Neuronal stem cell (in vitro differentiated cells): ENCODE measurements around the gene GPR137B.

ENCODE experiments used
- DNase-seq: peaks from one replicate; pipeline ENCODE4 v3.0.0-alpha.2; 2013; ENCODE audit warnings: low spot score
- H2AFZ ChIP-seq: one replicate; pipeline ENCODE4 v1.6.1; 2013; ENCODE audit warnings: mild to moderate bottlenecking, low read length, inconsistent platforms
- H2AK5ac ChIP-seq: 2 replicates; pipeline ENCODE4 v1.6.1; 2013; ENCODE audit warnings: low read depth, mild to moderate bottlenecking, inconsistent platforms, low read length, moderate library complexity, mixed read lengths
- H2BK120ac ChIP-seq: 2 replicates; pipeline ENCODE4 v1.6.1; 2013; ENCODE audit warnings: low read depth, mild to moderate bottlenecking, inconsistent platforms, low read length, moderate library complexity, mixed read lengths
- H2BK12ac ChIP-seq: one replicate; pipeline ENCODE4 v1.6.1; 2013; ENCODE audit warnings: low read length, inconsistent platforms
- H2BK15ac ChIP-seq: 2 replicates; pipeline ENCODE4 v1.6.1; 2013; ENCODE audit warnings: mild to moderate bottlenecking, low read length, inconsistent platforms, mixed read lengths
- H2BK5ac ChIP-seq: one replicate; pipeline ENCODE4 v1.6.1; 2013; ENCODE audit warnings: inconsistent platforms, mild to moderate bottlenecking, low read length, moderate library complexity
- H3K14ac ChIP-seq: one replicate; pipeline ENCODE4 v1.6.1; 2013; ENCODE audit warnings: low read length, inconsistent platforms
- H3K18ac ChIP-seq: 2 replicates; pipeline ENCODE4 v1.6.1; 2013; ENCODE audit warnings: low read length, inconsistent platforms
- H3K23ac ChIP-seq: 2 replicates; pipeline ENCODE4 v1.6.1; 2013; ENCODE audit warnings: low read depth, mild to moderate bottlenecking, mixed read lengths, low read length, inconsistent platforms; ENCODE audit not compliant: poor library complexity
- H3K27ac ChIP-seq: replicated peaks from 3 replicates; pipeline ENCODE4 v1.5.1; 2013; ENCODE audit warnings: low read length, inconsistent platforms
- H3K27me3 ChIP-seq, 3 experiments: 2 replicates each; pipeline ENCODE4 v1.6.1; 2013; ENCODE audit warnings: low read length in 3 of 3, mild to moderate bottlenecking in 2 of 3, inconsistent platforms in 1 of 3, low read depth in 1 of 3, mixed read lengths in 1 of 3, moderate library complexity in 1 of 3; ENCODE audit not compliant: control insufficient read depth in 3 of 3, insufficient read depth in 3 of 3
- H3K36me3 ChIP-seq, 2 donors: replicated peaks in 1 of 2; 2 replicates each; pipeline ENCODE4 v1.6.1; 2013; ENCODE audit warnings: low read length in 2 of 2; ENCODE audit not compliant: control insufficient read depth in 2 of 2, insufficient read depth in 2 of 2
- H3K4ac ChIP-seq: 2 replicates; pipeline ENCODE4 v1.6.1; 2013; ENCODE audit warnings: inconsistent platforms, mild to moderate bottlenecking, low read length, moderate library complexity
- H3K4me1 ChIP-seq, 2 donors: 1 replicate in 1 of 2; 2 replicates in 1 of 2; pipeline ENCODE4 v1.6.1; 2013; ENCODE audit warnings: low read length in 2 of 2, low read depth in 1 of 2; ENCODE audit not compliant: control insufficient read depth in 2 of 2, insufficient read depth in 1 of 2
- H3K4me2 ChIP-seq: one replicate; pipeline ENCODE4 v1.6.1; 2013; ENCODE audit warnings: mild to moderate bottlenecking, low read length, inconsistent platforms; ENCODE audit not compliant: insufficient read depth, poor library complexity, severe bottlenecking
- H3K4me3 ChIP-seq, 2 donors: 2 replicates each; pipeline ENCODE4 v1.5.1; 2013; ENCODE audit warnings: low read length in 2 of 2, mild to moderate bottlenecking in 2 of 2, inconsistent platforms in 1 of 2, moderate library complexity in 1 of 2
- H3K79me1 ChIP-seq: one replicate; pipeline ENCODE4 v1.6.1; 2013; ENCODE audit warnings: low read depth, mild to moderate bottlenecking, inconsistent platforms, low read length, moderate library complexity
- H3K9ac ChIP-seq: one replicate; pipeline ENCODE4 v1.6.1; 2013; ENCODE audit warnings: mild to moderate bottlenecking, low read depth, low read length, inconsistent platforms; ENCODE audit not compliant: poor library complexity
- H3K9me3 ChIP-seq, 2 donors: replicated peaks in 1 of 2; 2 replicates each; pipeline versions ENCODE3 to v1.6.1; 2013; ENCODE audit warnings: low read length in 2 of 2, mild to moderate bottlenecking in 2 of 2, inconsistent platforms in 1 of 2, low read depth in 1 of 2, mixed read lengths in 1 of 2, moderate library complexity in 1 of 2; ENCODE audit not compliant: control insufficient read depth in 2 of 2, insufficient read depth in 1 of 2
- H4K8ac ChIP-seq: one replicate; pipeline ENCODE4 v1.6.1; 2013; ENCODE audit warnings: low read depth, mild to moderate bottlenecking, inconsistent platforms, low read length, moderate library complexity
- H4K91ac ChIP-seq: one replicate; pipeline ENCODE4 v1.6.1; 2013; ENCODE audit warnings: low read length, low read depth, mild to moderate bottlenecking, inconsistent platforms; ENCODE audit not compliant: poor library complexity
- whole genome bisulfite sequencing, 2 donors: extraction: QIAGEN DNeasy Blood & Tissue Kit; methylation state at CpG; one replicate each; pipeline ENCODE4 v1.1.7; 2013; ENCODE audit warnings: missing lambda C conversion rate in 2 of 2, mixed read lengths in 1 of 2; ENCODE audit not compliant: insufficient read length in 2 of 2, insufficient replicate concordance in 1 of 2; ENCODE audit errors: extremely low coverage in 2 of 2; 5-methylcytosine and 5-hydroxymethylcytosine counted together

GPR137B gene

DNA sequence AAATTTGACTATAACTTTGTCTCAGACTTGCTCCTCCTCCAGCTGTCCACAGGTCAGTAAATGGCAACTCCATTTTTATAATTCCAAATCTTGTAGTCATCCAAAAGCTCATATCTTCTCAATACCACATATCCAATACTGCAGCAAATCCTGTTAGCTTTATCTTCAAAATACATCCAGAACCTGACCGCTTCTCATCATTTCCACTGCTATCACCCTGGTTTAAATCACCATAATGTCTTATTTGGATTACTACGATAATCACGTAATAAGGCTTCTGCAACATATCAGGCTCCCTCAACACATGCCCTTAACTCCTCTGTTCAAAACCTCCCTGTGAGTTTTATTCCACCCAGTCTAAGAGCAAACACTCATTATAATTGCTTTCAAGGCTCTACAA is 104.9 kb downstream of the GPR137B start:
- Histone ChIP-seq H3K14ac (no peak overlapping the region), H2AFZ (no peak overlapping the region), H2AK5ac (no peak overlapping the region), H3K36me3 (no peaks in the 10 kb centered on the region), H4K91ac (no peak overlapping the region), H3K4me3 (no peak overlapping the region), H4K8ac (no peak overlapping the region), H3K9ac (no peak overlapping the region), H2BK120ac (no peak overlapping the region), H2BK12ac (no peak overlapping the region), H3K9me3 (no peaks in the 10 kb centered on the region), H3K4me1 (no peaks in the 10 kb centered on the region), H2BK15ac (no peak overlapping the region), H3K79me1 (no peaks in the 10 kb centered on the region), H3K27me3 (no peaks in the 10 kb centered on the region), H2BK5ac (no peak overlapping the region), H3K23ac (no peak overlapping the region), H3K27ac (no peak overlapping the region), H3K18ac (no peak overlapping the region), H3K4ac (no peak overlapping the region), H3K4me2 (no peak overlapping the region)
- WGBS, 2 donors = no CpG with 5 or more reads among the region's 3 CpGs
- DNase-seq = no peak

DNA sequence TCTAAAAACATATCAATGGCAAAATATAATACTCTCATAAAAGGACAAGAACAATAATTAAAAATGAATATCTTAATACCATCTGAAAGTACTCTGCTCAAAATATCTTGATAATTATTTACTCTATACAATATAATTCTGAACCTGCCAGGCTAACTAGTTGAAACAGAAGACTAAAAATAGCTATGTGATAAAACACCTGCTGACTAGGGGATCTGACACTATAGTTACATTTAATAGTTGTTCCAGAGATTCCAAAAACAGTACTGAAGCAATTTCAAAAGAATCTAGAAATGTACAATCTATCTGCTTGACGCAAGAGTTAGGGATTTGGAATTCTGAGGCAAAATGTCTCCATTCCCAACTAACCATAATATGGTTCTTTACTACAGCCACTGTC is 109.2 kb downstream of the GPR137B start:
- DNase-seq = no peak
- H3K23ac ChIP-seq = no peak overlapping the region
- no peak overlapping the region for H2AFZ ChIP-seq
- H3K27ac ChIP-seq = no peak overlapping the region
- H2BK12ac ChIP-seq = no peak overlapping the region
- no peak overlapping the region for H3K9ac ChIP-seq
- no peak overlapping the region for H2AK5ac ChIP-seq
- H3K4me3 ChIP-seq = no peak overlapping the region
- H3K27me3 ChIP-seq = no peaks in the 10 kb centered on the region
- no peaks in the 10 kb centered on the region for H3K9me3 ChIP-seq
- H4K8ac ChIP-seq = no peak overlapping the region
- no peak overlapping the region for H3K14ac ChIP-seq
- H3K4ac ChIP-seq = no peak overlapping the region
- no peak overlapping the region for H2BK120ac ChIP-seq
- no peaks in the 10 kb centered on the region for H3K36me3 ChIP-seq
- no CpG with 5 or more reads among the region's 1 CpG for WGBS, 2 donors
- no peaks in the 10 kb centered on the region for H3K4me1 ChIP-seq
- H3K18ac ChIP-seq = no peak overlapping the region
- H2BK5ac ChIP-seq = no peak overlapping the region
- no peak overlapping the region for H2BK15ac ChIP-seq
- H3K4me2 ChIP-seq = no peak overlapping the region
- H4K91ac ChIP-seq = no peak overlapping the region
- no peaks in the 10 kb centered on the region for H3K79me1 ChIP-seq

DNA sequence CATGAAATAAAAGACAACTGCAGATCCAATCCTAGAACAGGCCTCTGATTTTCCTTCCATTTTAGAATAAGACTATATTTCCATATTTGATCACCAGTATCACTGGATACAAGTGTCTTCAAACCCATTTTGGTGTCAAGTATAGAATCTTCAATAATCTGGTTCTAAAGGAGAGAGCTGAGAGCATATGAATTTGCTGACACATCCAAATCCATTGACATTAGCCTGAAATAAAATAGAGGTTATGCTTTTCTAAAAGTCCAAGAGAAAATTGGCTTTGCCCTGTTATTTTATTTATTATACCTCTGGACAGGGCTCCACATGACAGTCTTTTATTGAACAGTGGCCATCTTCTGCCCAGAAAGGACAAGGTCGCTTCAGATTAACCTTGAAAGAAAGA is 110.8 kb downstream of the GPR137B start:
- Histone ChIP-seq H3K4me3 (no peak overlapping the region), H3K27me3 (no peaks in the 10 kb centered on the region), H3K4ac (no peak overlapping the region), H3K36me3 (no peaks in the 10 kb centered on the region), H3K79me1 (no peaks in the 10 kb centered on the region), H3K4me2 (no peak overlapping the region), H2AK5ac (no peak overlapping the region), H3K23ac (no peak overlapping the region), H2BK15ac (no peak overlapping the region), H2BK5ac (no peak overlapping the region), H2AFZ (no peak overlapping the region), H3K18ac (no peak overlapping the region), H3K9ac (no peak overlapping the region), H3K9me3 (no peaks in the 10 kb centered on the region), H2BK120ac (no peak overlapping the region), H3K27ac (no peak overlapping the region), H3K14ac (no peak overlapping the region), H2BK12ac (no peak overlapping the region), H4K91ac (no peak overlapping the region), H3K4me1 (no peaks in the 10 kb centered on the region), H4K8ac (no peak overlapping the region)
- no peak for DNase-seq
- no CpG with 5 or more reads among the region's 1 CpG for whole genome bisulfite sequencing, 2 donors

DNA sequence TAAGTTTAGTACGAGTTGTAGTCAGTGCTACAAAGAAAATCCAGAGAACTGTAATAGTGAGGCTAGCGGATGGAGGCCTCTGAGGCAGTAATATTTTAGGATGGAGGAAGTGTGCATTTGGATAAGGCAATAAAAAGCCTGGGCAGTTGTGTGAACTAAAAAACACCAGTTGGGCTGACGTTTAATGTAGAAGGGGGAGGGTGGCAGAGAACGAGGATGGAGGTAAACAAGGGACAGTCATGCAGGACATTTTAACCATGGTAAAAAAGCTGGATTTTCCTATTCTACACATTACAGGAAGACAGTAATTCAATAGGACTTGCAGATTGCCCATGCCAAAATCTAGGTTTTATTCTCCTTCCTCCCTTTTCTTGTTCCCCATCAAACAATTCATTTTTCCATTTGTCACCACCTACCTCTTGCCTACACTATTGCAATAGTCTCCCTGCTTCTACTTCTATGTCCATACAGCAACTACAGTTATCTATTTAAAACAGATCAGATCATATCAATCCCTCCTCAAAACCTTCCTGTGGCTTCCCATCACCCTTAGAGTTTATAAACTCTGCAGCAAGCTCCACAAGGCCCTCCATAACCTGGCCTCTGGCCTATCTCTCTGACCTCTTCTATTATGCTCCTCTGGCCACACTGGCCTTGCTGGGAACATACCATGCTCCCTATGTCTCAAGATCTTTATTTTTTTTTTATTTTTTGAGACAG is 111.7 kb downstream of the GPR137B start:
- no peak overlapping the region for H3K23ac ChIP-seq
- H2BK15ac ChIP-seq = no peak overlapping the region
- no peak overlapping the region for H4K91ac ChIP-seq
- H2BK5ac ChIP-seq = no peak overlapping the region
- no peak overlapping the region for H2AFZ ChIP-seq
- H2BK120ac ChIP-seq = no peak overlapping the region
- H3K4me1 ChIP-seq = no peaks in the 10 kb centered on the region
- no CpG with 5 or more reads among the region's 4 CpGs for WGBS, 2 donors
- no peak overlapping the region for H3K18ac ChIP-seq
- H3K27me3 ChIP-seq = no peaks in the 10 kb centered on the region
- H3K4me3 ChIP-seq = no peak overlapping the region
- no peak overlapping the region for H3K27ac ChIP-seq
- no peak overlapping the region for H3K9ac ChIP-seq
- H3K4me2 ChIP-seq = no peak overlapping the region
- H3K4ac ChIP-seq = no peak overlapping the region
- no peak overlapping the region for H3K14ac ChIP-seq
- no peak for DNase-seq
- H3K36me3 ChIP-seq = no peaks in the 10 kb centered on the region
- no peaks in the 10 kb centered on the region for H3K79me1 ChIP-seq
- H4K8ac ChIP-seq = no peak overlapping the region
- no peak overlapping the region for H2BK12ac ChIP-seq
- no peak overlapping the region for H2AK5ac ChIP-seq
- H3K9me3 ChIP-seq = no peaks in the 10 kb centered on the region
